Effector CD8-positive, alpha-beta T cell (primary cell): ENCODE results near the gene NXN.
"Not testable (repeated sequence)": the region's sequence is repeated elsewhere in the genome, so short reads cannot be mapped to it uniquely, and the experiment has no call there.

Source experiments
- DNase-seq: peaks from one replicate; lab custom pipeline; 2025; lab: John Stamatoyannopoulos, UW

The NXN gene

DNA sequence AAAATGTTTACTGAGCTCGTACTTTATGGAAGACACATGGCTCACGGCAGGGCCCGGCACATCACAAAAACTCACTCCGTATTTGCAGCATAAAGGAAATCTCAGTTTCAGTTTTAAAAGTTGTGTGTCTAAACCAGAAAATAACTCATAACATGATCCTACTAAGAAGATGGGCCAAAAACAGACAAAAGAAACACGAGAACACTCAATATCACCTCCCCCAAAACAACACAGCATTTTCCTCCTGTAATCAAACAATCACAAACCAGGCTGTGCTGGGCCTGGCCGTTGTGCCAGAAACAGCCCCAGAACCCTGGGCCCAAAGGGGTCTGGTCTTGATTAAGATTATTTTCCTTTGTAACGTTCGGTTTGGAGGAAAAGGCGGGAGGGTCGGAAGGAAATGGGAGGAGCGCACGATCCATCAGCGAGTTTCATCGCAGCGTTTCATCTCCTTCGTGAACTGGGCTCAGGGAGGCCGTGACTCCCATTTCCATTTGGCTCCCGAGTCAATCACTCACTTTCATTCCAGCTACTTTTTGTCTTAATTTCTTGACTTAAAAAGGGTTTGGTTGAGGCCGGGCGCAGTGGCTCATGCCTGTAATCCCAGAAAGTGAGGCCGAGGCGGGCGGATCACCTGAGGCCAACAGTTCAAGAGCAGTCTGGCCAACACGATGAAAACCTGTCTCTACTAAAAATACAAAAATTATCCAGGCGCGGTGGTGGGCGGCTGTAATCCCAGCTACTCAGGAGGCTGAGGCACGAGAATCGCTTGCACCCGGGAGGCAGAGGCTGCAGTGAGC is 61.4 kb downstream of the NXN start:
- DNase-seq: no peak

DNA sequence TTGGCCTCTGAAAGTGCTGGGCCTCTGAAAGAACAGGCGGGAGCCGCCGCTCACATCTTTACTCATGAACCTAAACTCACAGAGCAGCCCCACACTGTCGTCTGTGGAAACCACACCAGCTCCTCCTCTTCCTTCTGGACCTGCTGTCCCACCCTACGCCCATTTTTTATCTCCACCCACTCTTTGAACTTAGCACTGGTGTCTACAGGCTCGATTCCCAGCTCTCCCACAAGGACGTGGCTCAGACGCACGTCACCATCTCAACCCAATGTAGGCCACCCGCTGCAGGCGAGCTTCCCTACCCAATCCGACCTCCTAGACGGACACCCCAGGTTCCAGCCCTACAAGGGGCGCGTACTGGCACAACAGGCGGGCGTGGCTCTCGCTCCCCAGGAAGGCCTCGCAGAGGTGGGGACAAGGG is 62.2 kb downstream of the NXN start:
- no peak for DNase-seq

DNA sequence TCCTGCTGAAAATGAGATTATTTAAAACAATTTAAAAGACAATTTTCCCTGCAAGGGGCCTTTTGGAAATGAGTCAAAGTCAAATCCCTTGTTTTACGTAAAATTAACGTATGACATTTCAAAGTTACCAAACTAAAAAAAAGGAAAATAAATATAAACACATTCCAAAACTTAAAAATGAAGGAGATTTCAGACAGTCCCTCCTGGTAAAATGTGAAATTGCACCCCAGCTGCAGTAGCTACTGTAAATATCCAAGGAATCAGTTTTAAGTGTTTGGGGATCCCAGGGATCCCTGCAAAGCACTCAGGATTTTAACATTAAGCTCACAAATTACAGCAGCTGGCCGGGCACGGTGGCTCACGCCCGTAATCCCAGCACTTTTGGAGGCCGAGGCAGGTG is 63.3 kb downstream of the NXN start:
- DNase-seq: no peak

DNA sequence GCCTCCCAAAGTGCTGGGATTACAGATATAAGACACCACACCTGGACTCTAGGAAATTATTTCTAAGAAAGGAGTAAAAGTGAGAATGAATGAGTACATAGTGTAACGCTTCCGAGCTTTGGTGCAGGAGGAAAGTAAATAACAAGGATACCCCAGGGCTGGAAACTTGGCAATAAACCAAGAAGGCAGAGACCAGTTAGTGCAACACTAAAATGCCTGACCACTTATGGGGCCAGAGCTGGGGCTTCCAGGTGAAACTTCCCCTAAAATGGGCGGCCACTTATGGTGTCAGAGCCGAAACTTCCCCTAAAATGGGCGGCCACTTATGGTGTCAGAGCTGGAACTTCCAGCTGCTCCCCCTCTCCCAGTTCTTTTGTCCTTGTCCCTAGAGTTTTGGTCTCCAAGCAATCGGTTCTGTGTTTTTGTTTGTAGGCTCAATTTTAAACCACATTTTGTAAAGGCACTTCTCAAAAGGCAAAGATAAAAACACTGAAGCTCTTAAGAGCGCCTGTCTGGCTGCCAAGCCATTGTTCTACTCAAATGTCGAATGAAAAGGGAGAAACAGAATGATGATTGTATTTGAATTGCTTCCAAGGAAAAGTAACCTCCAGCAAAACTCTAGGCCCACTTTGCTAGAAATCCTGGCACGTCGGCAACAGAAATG is 63.9 kb downstream of the NXN start:
- no peak for DNase-seq

DNA sequence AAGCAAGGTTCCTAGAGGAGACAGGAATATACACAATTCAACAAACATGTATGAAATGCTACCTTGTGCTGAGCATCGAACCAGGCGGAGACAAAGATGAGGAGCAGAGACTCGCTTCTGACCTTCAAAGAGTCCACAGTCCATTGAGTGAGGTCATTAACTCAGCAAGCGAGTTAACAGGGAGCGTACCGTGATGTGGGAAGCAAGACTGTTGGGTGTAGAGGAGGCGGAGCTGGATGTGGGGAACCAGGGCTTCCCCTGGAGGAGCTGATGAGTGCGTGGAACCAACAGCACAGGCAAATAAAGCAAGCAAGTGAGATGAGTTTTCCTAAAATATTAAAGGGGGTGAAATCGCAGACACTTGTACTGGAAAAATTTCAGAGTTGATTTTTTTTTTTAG is 65.0 kb downstream of the NXN start:
- DNase-seq: no peak

DNA sequence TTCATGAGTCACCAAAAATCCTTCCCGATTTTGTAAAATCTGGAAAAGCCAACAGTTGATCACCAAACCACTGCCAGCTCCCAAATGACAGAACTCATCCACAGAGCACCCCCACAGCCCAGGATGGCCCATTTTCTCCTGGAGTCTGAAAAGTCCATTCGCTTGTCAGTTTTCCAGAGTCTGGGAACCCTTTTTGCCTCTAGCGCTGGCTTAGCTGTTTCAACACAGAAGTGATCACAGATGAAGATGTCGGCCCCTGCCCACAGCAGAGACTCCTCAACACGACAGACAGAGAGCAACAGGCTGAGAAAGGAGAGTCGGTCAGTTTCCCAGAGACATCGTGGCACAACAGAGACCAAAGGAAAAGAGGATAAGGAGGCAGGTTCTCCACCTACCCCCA is 66.4 kb downstream of the NXN start:
- DNase-seq: no peak

DNA sequence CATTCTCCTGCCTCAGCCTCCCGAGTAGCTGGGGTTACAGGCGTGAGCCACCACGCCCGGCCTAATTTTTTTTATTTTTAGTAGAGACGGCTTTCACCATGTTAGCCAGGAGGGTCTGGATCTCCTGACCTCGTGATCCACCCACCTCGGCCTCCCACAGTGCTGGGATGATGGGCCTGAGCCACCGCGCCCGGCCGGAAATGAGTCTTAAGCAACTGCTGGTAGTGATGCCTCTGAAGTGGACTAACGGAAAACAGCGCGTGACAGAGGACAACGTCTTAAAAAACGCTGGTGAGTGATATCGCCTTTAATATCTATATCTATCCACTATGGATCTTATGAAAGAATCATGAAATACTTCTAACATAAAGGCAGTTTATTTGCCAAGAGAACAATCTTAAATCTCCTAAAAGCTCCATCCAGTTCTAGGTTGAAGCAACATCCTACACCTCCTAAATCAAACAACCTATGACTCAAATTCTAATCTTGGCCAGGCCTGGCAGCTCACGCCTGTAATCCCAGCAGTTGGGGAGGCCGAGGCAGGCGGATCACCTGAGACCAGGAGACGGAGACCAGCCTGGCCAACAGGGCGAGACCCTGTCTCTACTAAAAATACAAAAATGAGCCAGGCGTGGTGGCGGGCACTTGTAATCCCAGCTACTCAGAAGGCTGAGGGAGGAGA is 69.8 kb downstream of the NXN start:
- DNase-seq: no peak

DNA sequence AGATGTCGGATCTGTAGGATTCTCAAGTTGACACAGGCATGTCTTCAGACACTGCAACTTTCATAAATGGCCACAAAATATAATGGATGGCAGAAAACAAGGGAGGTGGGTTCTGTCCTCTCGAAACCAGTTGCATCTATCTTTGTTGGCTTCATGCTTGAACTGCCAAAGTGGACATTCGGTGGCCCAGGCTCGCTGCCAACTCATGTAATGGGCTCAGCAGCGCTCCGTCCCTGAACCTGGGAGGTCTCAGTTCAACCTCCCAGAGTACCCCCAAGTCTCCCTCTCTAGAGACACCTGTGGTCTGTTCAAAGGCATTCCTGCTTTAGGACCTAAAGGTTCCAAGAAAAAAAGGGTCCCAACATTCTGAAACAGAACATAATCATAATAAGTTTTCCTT is 71.9 kb downstream of the NXN start:
- no peak for DNase-seq

DNA sequence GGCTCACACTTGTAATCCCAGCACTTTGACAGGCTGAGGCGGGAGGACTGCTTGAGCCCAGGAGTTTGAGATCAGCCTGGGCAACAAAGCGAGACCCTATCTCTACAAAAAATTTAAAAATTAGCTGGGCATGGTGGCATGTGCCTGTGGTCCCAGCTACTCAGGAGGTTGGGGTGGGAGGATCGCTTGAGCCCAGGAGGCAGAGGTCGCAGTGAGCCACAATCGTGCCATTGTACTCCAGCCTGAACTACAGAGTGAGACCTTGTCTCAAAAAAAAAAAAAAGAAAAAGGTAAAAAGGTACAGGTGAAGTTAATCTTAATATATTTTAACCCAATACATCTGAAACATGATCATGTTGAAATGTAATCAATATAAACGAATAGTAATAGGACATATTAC is 73.9 kb downstream of the NXN start:
- not testable (repeated sequence) for DNase-seq

DNA sequence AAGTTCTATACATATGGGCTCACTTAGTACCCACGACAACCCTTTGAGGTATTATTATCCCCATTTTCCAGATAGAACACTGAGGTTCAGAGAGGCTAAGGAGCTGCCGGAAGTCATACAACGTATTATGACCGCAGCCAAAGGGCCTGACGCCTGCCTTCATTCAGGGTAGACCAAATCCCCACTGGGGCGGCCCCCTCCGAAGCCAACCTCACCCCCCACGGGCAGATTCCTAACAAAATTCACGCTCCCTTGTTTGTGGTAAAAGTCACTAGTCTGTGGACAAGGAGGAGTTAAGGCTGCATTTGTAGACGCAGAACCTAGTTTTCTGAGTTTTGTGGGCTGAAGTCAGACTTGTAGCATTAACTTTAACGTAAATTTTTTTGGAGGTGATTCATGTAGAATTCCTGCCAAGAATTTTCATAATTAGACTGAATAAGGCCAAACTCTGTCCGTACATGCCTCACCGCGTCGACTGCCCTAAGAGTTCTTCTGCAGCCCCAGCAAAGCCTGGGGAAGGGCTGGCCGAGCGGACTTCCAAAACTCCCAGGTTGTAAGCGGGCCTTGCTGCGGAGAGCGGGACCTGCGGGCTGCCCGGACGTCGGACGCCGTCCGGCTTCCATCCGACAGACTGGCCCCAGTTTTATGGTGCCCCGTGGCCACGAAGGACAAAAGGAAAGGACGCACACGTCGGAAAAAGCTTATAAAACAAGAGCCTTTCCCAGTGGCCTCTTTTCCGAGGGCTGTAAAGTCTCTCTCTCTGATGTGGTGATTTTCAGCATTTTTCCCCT is 75.7 kb downstream of the NXN start:
- DNase-seq: no peak

DNA sequence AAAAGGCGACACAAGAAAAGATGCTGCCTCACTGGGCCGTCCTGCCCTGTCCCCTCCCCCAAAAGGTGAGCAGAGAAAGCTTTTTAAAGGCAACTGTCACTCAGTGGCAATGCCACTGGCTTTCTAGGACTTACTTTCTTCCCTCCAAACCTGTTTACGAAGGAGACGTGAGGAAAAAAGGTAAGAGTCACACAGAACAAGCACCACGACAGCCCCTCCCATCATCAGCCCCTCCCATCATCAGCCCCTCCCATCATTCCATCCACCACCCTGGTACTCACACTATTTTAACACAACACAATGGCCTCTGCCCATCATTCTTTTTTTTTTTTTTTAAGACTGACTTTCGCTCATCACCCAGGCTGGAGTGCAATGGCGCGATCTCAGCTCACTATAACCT is 77.1 kb downstream of the NXN start:
- DNase-seq: no peak

DNA sequence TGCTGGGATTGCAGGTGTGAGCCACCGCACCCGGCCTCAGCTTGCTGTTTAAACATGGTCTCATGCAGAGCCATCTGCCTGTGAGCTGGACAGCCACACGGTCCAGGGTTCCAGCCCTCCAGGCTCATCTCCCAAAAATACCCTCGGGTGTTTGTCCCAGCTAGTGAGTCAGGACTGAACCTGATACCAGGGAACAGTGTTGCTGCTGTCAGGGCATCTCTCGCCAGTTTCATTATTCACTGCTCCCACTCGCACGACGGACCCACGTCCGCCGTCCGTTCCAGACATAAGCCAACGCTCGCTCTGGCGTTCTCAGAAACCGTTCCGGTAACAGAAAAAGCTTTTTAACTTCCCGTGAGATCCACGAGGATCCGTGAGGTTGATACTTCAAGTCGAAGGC is 77.6 kb downstream of the NXN start:
- DNase-seq: no peak

DNA sequence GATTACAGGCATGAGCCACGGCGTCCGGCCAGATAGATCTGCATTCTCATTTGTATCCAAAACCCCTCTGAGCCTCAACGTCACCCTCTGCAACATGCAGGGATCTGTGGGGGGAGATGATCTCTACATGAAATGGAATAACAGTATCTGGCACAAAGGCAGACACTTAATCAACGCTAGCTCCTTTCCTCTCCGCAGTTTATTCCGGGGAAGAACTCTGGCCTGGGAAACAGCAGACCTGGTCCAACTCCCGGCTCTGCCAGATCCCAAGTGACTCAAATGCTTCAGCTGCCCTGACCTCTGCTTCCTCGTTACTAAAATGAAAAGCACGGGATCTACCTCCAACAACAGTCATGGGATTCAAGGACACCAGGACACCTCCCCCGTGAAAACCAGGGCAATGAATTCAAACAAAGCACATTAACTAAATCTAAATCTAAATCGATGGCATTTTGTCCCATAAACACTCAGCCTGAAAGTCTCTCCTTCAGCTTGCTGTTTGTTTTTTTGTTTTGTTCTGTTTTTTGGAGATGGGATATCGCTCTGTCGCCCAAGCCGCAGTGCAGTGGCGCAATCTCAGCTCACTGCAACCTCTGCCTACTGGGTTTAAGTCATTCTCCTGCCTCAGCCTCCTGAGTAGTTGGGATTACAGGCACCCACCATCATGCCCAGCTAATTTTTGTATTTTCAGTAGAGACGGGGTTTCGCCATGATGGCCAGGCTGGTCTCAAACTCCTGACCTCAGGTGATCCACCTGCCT is 78.2 kb downstream of the NXN start:
- DNase-seq: no peak

DNA sequence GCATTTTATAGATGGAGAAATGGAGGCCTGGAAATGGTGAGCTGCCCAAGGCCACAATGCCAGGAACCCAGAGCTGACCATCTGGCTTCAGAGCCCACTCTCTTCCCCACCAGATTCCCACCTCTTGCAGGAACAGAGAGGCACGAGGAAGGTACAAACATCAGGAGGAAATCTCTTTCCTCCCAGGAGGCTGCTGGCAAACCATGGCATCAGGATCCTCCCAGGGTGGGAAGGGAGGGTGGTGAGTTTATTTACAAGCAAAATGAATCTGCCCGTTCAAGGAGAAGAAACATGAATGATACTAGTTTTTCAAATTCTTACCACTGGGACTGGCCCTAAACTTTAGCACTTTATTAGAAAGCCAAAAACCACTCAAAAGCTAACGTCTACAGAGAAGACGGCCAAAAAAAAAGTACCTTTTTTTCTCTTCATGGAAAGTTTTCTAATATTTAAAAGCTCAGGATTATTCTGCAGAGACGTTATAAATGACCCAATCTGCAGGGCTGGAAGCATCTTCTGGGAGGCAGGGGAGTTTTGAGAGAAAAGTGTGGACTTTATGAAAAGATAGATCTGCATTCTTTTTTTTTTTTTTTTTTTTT is 79.1 kb downstream of the NXN start:
- DNase-seq: no peak

DNA sequence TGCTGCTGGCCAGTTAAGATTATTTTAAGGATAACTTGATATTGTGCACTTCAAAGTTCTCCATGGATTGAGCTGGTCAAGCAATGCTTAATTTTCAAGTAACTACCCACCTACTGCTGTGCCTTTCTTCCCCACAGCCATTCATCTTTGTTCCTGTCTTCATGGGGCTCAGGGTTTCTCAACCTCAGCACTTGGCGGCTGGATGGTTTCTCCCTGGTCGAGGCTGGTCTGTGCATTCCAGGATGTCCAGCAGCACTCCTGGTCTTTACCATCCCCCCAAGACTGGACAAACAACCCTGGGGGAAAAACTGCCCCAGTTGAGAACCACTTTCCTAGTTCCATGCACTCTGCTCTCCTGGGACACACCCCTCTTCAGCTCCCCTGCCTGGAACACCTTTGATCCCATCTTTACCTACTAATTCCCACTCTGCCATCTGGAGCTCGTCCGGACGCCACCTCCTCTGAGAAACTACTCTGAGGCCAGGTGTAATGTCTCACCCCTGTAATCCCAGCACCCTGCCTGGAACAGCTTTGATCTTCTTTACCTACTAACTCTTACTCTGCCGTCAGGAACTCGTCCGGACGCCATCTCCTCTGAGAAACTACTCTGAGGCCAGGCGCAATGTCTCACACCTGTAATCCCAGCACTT is 81.5 kb downstream of the NXN start:
- DNase-seq: no peak

DNA sequence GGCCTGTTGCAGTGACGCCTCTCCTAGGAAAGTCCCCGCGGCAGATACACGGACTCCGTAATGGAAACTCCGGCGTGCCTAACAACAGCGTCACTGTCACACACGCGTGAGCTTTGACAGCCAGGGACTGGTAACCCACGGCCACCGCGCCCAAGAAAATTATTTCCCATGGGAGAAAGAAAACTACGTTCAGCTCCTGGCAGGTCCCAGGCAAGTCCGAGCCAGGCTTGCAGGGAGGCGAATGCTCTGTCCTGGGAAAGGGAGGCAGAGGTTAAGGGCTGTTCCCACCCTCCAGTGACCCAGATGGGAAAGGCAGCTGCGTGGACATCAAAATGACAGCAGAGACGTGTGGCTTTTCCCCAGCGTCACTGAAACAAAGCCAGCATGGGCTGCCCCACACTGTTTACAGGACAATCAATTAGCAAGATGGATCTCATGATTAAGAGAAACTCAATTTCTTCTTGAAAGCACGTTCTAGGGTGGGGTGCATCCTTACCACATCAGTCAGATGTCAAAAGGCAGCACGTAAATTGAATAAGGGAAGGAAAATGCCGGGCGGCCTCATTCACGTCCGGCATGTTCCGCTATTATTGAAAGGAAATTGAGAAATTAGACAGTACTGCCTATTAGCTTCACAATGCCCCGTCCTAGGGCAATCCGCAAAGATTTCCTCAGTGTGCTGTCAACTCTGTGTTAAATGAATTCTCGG is 82.5 kb downstream of the NXN start:
- no peak for DNase-seq

DNA sequence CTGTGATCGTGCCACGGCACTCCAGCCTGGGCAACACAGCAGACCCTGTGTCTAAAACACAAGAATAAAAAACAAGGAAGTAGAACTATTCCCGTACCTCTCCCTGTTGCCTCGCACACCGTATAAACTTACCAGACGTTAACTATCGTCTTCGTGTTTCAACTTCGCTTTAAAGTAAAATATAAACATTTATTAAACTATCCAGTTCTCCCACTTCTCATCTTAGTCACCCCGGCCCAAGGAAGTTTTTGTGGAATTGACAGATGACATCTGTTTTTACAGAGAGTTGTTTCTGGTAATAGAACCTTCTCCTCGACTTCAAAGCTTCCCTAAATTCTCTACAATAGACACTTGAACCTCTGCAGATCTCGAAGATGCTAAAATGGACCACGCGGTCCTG is 83.1 kb downstream of the NXN start:
- DNase-seq: no peak

DNA sequence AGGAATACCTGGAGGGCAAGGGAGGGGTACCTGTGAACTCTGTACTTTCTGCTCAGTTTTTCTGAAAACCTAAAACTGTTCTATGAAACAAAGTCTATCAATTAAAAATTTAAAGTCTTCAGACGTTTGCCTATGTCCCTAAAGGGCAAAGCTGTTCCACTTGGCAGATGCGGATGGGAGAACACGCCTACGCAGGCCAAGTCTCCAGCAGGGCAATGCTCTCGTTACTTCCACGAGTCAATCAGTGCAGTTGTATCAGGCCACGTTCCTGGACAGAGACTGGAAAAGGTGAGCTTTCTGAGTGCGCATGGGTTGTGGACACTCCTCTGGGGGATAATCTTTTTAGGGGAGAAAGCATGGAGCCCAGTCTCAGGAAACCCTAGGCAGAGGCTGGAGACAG is 86.6 kb downstream of the NXN start:
- DNase-seq: no peak

DNA sequence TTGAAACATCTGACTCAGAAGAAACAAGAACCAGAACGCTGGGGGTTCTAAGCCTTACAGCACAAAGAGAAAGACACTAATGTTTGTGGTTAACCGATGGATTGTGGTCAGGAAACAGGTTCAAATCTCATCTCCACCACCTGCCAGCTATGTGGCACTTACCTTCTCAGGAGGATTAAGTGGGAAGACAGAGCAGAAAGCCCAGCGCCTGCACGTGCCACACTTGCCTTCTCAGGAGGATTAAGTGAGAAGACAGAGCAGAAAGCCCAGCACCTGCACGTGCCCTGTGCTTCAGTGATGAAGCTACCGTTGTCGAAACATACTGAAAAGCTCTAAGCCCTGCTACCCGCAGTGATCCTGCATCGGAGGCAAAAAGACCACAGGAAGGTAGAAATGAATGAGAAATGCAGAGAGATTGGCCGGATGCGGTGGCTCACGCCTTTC is 90.6 kb downstream of the NXN start:
- no peak for DNase-seq
